Erythroblast (primary cell): ENCODE measurements around the gene MYO1G.

Source experiments
- GATA1 ChIP-seq: IDR thresholded peaks from 2 replicates; pipeline ENCODE4 v1.6.1; 2011; ENCODE audit warnings: low read depth, mild to moderate bottlenecking, control low read depth, low read length, moderate library complexity
- POLR2A ChIP-seq: IDR thresholded peaks from 2 replicates; pipeline ENCODE4 v1.6.1; 2011; ENCODE audit warnings: mild to moderate bottlenecking, low read length

GRCh38 chr7:44985033-44985695 is 6.3 kb upstream of the MYO1G start:
- TF ChIP-seq POLR2A (no peak), GATA1 (no peak)
